Measurements from ENCODE around the gene EZH2.

DNA sequence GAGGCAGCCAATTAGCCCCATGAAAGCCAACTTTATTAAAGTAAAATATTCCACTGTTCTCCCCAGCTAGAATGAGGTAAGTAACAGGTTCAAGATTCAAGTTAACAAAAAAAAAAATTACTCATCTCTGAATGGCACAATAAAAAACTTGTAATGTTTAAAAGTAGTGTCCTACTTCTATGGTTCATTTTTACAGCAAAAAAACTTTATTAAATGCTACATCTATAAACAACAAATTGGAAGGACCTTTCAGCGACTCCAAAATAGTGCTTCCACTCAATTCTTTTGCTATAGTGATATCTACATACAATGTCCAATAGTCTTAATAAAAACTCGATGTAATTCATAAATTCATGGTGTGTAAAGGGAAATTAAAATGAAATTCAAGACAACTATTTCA, 59.2 kb downstream of the EZH2 start:
- TF ChIP-seq POLR2AphosphoS5 (IDR thresholded peaks at IDR 0.05; ENCODE audit: low read depth, low read length) (no peak), POLR2A (IDR thresholded peaks at IDR 0.05; ENCODE audit: low read depth, low read length) (no peak), PAX5 (IDR thresholded peaks at IDR 0.05; ENCODE audit: insufficient read depth, low read length, severe bottlenecking) (no peak), TAF1 (IDR thresholded peaks at IDR 0.05; ENCODE audit: low read depth, low read length) (no peak), SPI1 (IDR thresholded peaks at IDR 0.05; ENCODE audit: low read depth, low read length) (no peak), POU2F2 (IDR thresholded peaks at IDR 0.05; ENCODE audit: low read depth, low read length) (no peak)
